Progenitor cell of endocrine pancreas (in vitro differentiated cells): ENCODE data around the gene C1orf174. TPM values are rescaled to one million over a fixed set of nuclear protein-coding genes. Genes with fewer than 3 reads are reported as not detected.

Experiments used
- DNase-seq: peaks from one replicate; pipeline ENCODE4 v3.0.0; 2021; ENCODE audit warnings: low spot score; ENCODE audit not compliant: unreplicated experiment
- H3K27ac Mint-ChIP-seq: 2 replicates; pipeline ENCODE4 v1.8.0; 2021; ENCODE audit warnings: mild to moderate bottlenecking, moderate library complexity, mixed read lengths
- H3K27me3 Mint-ChIP-seq: 2 replicates; pipeline ENCODE4 v1.8.0; 2021; ENCODE audit warnings: mixed read lengths
- H3K36me3 Mint-ChIP-seq: 2 replicates; pipeline ENCODE4 v1.8.0; 2022; ENCODE audit warnings: mixed read lengths; ENCODE audit not compliant: insufficient read depth
- H3K4me1 Mint-ChIP-seq: 2 replicates; pipeline ENCODE4 v1.8.0; 2021; ENCODE audit warnings: low read depth, mixed read lengths
- H3K4me3 Mint-ChIP-seq: 2 replicates; pipeline ENCODE4 v1.8.0; 2021; ENCODE audit warnings: low read depth, mild to moderate bottlenecking, moderate library complexity, mixed read lengths
- H3K9me3 Mint-ChIP-seq: 2 replicates; pipeline ENCODE4 v1.8.0; 2021; ENCODE audit warnings: low read depth, mixed read lengths
- total RNA-seq: library from RNA; stranded (reverse); gene quantifications from 2 replicates; pipeline ENCODE4 v1.2.1, GENCODE V29; 2021
- TF ChIP-seq, protein P1 (sequence below): fragments of 200-600 bp; sonication (generic); IDR thresholded peaks from one replicate; pipeline ENCODE4 v1.5.0; 2021; ENCODE audit warnings: antibody characterized with exemption, mild to moderate bottlenecking; ENCODE audit not compliant: unreplicated experiment

C1orf174 gene
- total RNA-seq, 1 donor from 2014 or later = 26.9 TPM

DNA sequence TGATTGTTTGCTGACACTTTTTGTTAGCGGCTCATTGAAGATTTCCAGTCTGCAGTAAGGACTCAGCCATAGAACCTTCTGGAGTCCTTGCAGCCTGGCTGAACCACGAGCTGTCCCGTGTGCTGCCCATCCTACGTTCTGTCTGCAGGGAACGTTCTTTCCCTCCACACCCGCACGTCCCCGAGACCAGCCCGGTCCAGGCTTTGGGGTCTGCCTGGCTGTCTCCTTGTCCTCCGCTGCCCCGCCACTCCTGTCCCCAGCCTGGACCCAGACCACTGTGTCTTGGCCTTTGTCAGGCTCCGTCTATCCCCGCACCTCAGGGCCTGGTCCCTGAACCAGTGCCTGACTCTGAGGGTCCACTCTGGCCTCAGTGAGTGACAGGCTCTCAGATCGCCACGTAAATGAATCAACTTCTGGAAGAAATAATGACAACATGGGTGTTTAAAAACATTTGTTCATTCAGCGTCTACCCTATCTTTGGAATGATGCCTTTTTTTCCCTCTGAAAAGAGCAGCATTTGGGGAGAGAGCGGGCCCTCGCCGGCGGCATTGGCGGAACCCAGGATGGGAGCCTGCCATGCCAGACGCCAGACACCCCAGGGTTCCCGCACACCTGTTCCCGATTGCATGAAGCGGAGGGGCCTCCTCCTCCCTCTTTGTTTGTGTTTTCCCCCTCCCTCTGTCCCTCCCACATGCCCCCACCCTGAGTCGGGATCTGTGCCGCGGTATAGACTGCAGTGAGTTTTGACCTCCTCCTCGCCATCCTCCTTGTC, 43.9 kb upstream of the C1orf174 start:
- Mint-ChIP-seq H3K27ac (no peak overlapping the region), H3K27me3 (peaks cover 30% of the 10 kb centered on the region), H3K9me3 (no peaks in the 10 kb centered on the region), H3K4me1 (peaks cover 4% of the 10 kb centered on the region), H3K4me3 (no peak overlapping the region), H3K36me3 (no peaks in the 10 kb centered on the region)
- TF ChIP-seq, protein P1, sequence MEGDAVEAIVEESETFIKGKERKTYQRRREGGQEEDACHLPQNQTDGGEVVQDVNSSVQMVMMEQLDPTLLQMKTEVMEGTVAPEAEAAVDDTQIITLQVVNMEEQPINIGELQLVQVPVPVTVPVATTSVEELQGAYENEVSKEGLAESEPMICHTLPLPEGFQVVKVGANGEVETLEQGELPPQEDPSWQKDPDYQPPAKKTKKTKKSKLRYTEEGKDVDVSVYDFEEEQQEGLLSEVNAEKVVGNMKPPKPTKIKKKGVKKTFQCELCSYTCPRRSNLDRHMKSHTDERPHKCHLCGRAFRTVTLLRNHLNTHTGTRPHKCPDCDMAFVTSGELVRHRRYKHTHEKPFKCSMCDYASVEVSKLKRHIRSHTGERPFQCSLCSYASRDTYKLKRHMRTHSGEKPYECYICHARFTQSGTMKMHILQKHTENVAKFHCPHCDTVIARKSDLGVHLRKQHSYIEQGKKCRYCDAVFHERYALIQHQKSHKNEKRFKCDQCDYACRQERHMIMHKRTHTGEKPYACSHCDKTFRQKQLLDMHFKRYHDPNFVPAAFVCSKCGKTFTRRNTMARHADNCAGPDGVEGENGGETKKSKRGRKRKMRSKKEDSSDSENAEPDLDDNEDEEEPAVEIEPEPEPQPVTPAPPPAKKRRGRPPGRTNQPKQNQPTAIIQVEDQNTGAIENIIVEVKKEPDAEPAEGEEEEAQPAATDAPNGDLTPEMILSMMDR = no peak
- DNase-seq = no peak

- TF ChIP-seq, protein P1 = no peak
- Mint-ChIP-seq H3K27me3 (peaks cover 32% of the 10 kb centered on the region), H3K36me3 (no peaks in the 10 kb centered on the region), H3K4me3 (no peak overlapping the region), H3K9me3 (no peaks in the 10 kb centered on the region), H3K27ac (no peak overlapping the region), H3K4me1 (peaks cover 4% of the 10 kb centered on the region)
- no peak for DNase-seq
These were observed 43.0 kb upstream of the C1orf174 start for GRCh38 chr1:3943123-3943431.

GRCh38 chr1:3942416-3943122, 42.5 kb upstream of the C1orf174 start:
- Mint-ChIP-seq H3K9me3 (no peaks in the 10 kb centered on the region), H3K36me3 (no peaks in the 10 kb centered on the region), H3K4me1 (peaks cover 4% of the 10 kb centered on the region), H3K27ac (no peak overlapping the region), H3K4me3 (no peak overlapping the region), H3K27me3 (peaks cover 32% of the 10 kb centered on the region)
- no peak for DNase-seq
- TF ChIP-seq, protein P1 = no peak

GRCh38 chr1:3940754-3941345, 40.8 kb upstream of the C1orf174 start:
- no peak overlapping the region for H3K4me3 Mint-ChIP-seq
- peaks cover 4% of the 10 kb centered on the region for H3K4me1 Mint-ChIP-seq
- TF ChIP-seq, protein P1 = no peak
- peaks cover 4% of the 10 kb centered on the region for H3K9me3 Mint-ChIP-seq
- no peak for DNase-seq
- H3K27me3 Mint-ChIP-seq = peaks cover 28% of the 10 kb centered on the region
- H3K36me3 Mint-ChIP-seq = no peaks in the 10 kb centered on the region
- H3K27ac Mint-ChIP-seq = no peak overlapping the region

DNA sequence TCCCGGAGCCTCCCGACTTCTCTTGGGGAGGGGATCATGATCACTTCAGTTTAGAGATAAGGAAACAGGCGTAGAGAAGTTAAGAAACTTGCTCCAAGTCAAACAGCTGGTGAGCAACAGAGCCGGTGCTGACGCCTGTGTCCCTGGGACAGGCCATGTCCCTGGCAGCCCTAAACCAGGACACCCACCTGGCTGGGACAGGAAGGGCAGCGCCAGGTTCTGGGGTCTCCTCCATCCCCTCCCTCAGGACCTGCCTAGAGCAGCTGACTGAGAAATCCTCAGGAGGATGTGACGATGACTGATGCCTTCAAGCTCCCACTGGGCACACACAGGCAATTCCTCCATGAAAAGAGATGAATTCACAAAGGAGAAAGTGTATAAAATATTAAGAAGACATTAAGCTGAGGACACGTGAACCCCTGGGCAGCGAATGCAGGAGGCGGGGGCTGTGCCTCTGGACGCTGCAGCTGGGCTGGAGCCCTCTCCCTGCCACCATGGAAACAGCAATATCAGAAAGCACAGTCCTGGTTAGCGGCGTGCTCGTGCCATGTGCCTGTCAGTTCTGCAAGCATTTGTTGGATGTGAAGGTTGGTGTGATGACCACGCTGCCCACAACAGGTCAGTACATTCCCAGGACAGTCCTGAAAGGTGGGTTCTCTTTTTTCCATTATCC, 40.1 kb upstream of the C1orf174 start:
- TF ChIP-seq, protein P1 = no peak
- H3K4me3 Mint-ChIP-seq = no peak overlapping the region
- DNase-seq = no peak
- no peaks in the 10 kb centered on the region for H3K36me3 Mint-ChIP-seq
- no peak overlapping the region for H3K27ac Mint-ChIP-seq
- H3K9me3 Mint-ChIP-seq = peaks cover 4% of the 10 kb centered on the region
- H3K4me1 Mint-ChIP-seq = peaks cover 4% of the 10 kb centered on the region
- H3K27me3 Mint-ChIP-seq = peaks cover 25% of the 10 kb centered on the region
